HCT116 (cell line): Measurements from ENCODE around the gene KLF11. TPM values are rescaled to one million over a fixed set of nuclear protein-coding genes. Genes with fewer than 3 reads are reported as not detected.

ENCODE experiments used
- ATAC-seq: fragments of 200-7000 bp; cut with Tn5 transposase; 2 replicates; pipeline ENCODE4 v1.9.1; 2020; ENCODE audit warnings: mild to moderate bottlenecking, moderate library complexity
- BruUV-seq: library from RNA; stranded (reverse); fragments of 400-500 nt; replicated peaks from 2 replicates; lab custom pipeline; 2021; lab: Mats Ljungman, UMichigan
- CTCF ChIA-PET: fragments of 300-600 bp; sonication (Branson Sonifier 250); formaldehyde crosslinking; loops from one replicate; lab custom pipeline; 2021; ENCODE audit warnings: antibody characterized with exemption; lab: Charles Lee
- POLR2A ChIA-PET: fragments of 300-600, 350-600 bp; sonication (Branson Sonifier 250); formaldehyde crosslinking; loops from one replicate; lab custom pipeline; 2021; ENCODE audit warnings: antibody characterized with exemption; lab: Charles Lee
- RAD21 ChIA-PET, 2 experiments: fragments of 300-600 bp; sonication (Branson Sonifier 250); formaldehyde crosslinking; loops; one replicate each; lab custom pipeline; 2023; ENCODE audit warnings: low total read pairs in 2 of 2; ENCODE audit not compliant: uncharacterized antibody in 2 of 2, unreplicated experiment in 2 of 2, low non-redundant PET in 1 of 2; lab: Charles Lee
- DNase-seq: peaks from one replicate; pipeline ENCODE4 v3.0.0-alpha.2; 2010; ENCODE audit warnings: low read depth, low spot score
- H2AFZ ChIP-seq: fragments of 200-600 bp; shearing (Covaris generic), sonication (generic); 2 replicates; pipeline ENCODE4 v1.6.1; 2017; ENCODE audit warnings: low read depth, mixed run types, mixed read lengths, antibody characterized with exemption, low read length; ENCODE audit not compliant: poor library complexity, severe bottlenecking
- H3K27ac ChIP-seq: 2 replicates; pipeline ENCODE4 v1.5.1; 2012; ENCODE audit warnings: low read depth, low read length
- H3K27me3 ChIP-seq: fragments of 200-600 bp; sonication (generic); 2 replicates; pipeline ENCODE4 v1.6.1; 2016; ENCODE audit warnings: mixed run types, low read length, mixed read lengths; ENCODE audit not compliant: insufficient read depth
- H3K36me3 ChIP-seq, 2 experiments: fragments of 200-500 bp in 1 of 2; fragments of 200-600 bp in 1 of 2; sonication (Bioruptor generic) in 1 of 2; sonication (generic) in 1 of 2; 2 replicates each; pipeline versions ENCODE4 v1.5.1 to v1.6.1; 2014 to 2016; ENCODE audit warnings: low read length in 2 of 2, inconsistent platforms in 1 of 2, mixed read lengths in 1 of 2, mixed run types in 1 of 2; ENCODE audit not compliant: insufficient read depth in 2 of 2, control insufficient read depth in 1 of 2
- H3K4me1 ChIP-seq, 2 experiments: fragments of 200-600 bp in 1 of 2; sonication (generic) in 1 of 2; 2 replicates each; pipeline versions ENCODE4 v1.5.1 to v1.6.1; 2012 to 2017; ENCODE audit warnings: low read length in 2 of 2, inconsistent platforms in 1 of 2, mild to moderate bottlenecking in 1 of 2, mixed read lengths in 1 of 2, mixed run types in 1 of 2, moderate library complexity in 1 of 2; ENCODE audit not compliant: insufficient read depth in 2 of 2, control insufficient read depth in 1 of 2
- H3K4me2 ChIP-seq: fragments of 200-600 bp; sonication (generic); 2 replicates; pipeline ENCODE4 v1.6.1; 2017; ENCODE audit warnings: mixed run types, low read length, mixed read lengths
- H3K4me3 ChIP-seq, 2 experiments: fragments of 200-600 bp in 1 of 2; sonication (generic) in 1 of 2; replicated peaks in 1 of 2; 2 replicates each; pipeline ENCODE4 v1.5.1; 2011 to 2016; ENCODE audit warnings: low read length in 2 of 2, control low read depth in 1 of 2, low read depth in 1 of 2, mild to moderate bottlenecking in 1 of 2, mixed read lengths in 1 of 2, mixed run types in 1 of 2
- H3K79me2 ChIP-seq: fragments of 200-600 bp; sonication (generic); 2 replicates; pipeline ENCODE4 v1.6.1; 2017; ENCODE audit warnings: mild to moderate bottlenecking, mixed run types, low read length, moderate library complexity, mixed read lengths; ENCODE audit not compliant: insufficient read depth
- H3K9ac ChIP-seq: fragments of 200-600 bp; sonication (generic); 2 replicates; pipeline ENCODE4 v1.6.1; 2016; ENCODE audit warnings: low read length, mixed read lengths
- H3K9me2 ChIP-seq: fragments of 200-600 bp; sonication (generic), shearing (Covaris generic); 2 replicates; pipeline ENCODE4 v1.6.1; 2017; ENCODE audit warnings: mixed run types, mild to moderate bottlenecking, moderate library complexity; ENCODE audit not compliant: insufficient read depth
- H3K9me3 ChIP-seq, 2 experiments: fragments of 200-500 bp in 1 of 2; fragments of 200-600 bp in 1 of 2; sonication (Bioruptor generic) in 1 of 2; sonication (generic) in 1 of 2; 2 replicates each; pipeline ENCODE4 v1.6.1; 2014 to 2017; ENCODE audit warnings: low read length in 2 of 2, mixed read lengths in 2 of 2, inconsistent platforms in 1 of 2, low read depth in 1 of 2, mild to moderate bottlenecking in 1 of 2, mixed run types in 1 of 2, moderate library complexity in 1 of 2; ENCODE audit not compliant: control insufficient read depth in 1 of 2, insufficient read depth in 1 of 2
- H4K20me1 ChIP-seq: fragments of 200-600 bp; sonication (generic), shearing (Covaris generic); 2 replicates; pipeline ENCODE4 v1.6.1; 2017; ENCODE audit warnings: mixed run types, mild to moderate bottlenecking, moderate library complexity; ENCODE audit not compliant: insufficient read depth
- EZH2phosphoT487 ChIP-seq: fragments of 200-600 bp; IDR thresholded peaks from 2 replicates; pipeline ENCODE4 v1.6.1; 2018; ENCODE audit warnings: antibody characterized with exemption, borderline replicate concordance
- POLR2AphosphoS5 ChIP-seq: IDR thresholded peaks from 2 replicates; pipeline ENCODE4 v1.6.1; 2011; ENCODE audit warnings: mild to moderate bottlenecking, low read depth, low read length, moderate library complexity
- RAD21 ChIP-seq: IDR thresholded peaks from 2 replicates; pipeline ENCODE4 v1.6.1; 2012; ENCODE audit warnings: low read depth, mild to moderate bottlenecking
- REST ChIP-seq: IDR thresholded peaks from 2 replicates; pipeline ENCODE4 v1.6.1; 2012; ENCODE audit warnings: low read depth
- ZBTB33 ChIP-seq: IDR thresholded peaks from 2 replicates; pipeline ENCODE4 v1.6.1; 2011; ENCODE audit warnings: mild to moderate bottlenecking, low read length, moderate library complexity; ENCODE audit not compliant: insufficient replicate concordance; ENCODE audit errors: extremely low read depth
- ZFX ChIP-seq: fragments of 450-650 bp; IDR thresholded peaks from 2 replicates; pipeline ENCODE4 v1.6.1; 2017
- intact Hi-C: fragments of 100-400 bp; cut with micrococcal nuclease; formaldehyde crosslinking; loops from 2 replicates; pipeline ENCODE4 v1.10.0; 2022
- total RNA-seq: library from RNA; stranded (reverse); gene quantifications from one replicate; pipeline ENCODE4 v1.2.1, GENCODE V29; 2021; ENCODE audit not compliant: unreplicated experiment

The KLF11 gene
- total RNA-seq, 1 experiment from 2014 or later, result 9.0 TPM

GRCh38 chr2:10041711-10042110 lies 1.6 kb upstream of the KLF11 start:
- Histone ChIP-seq H3K9me3 (peaks cover 4 to 8% of the 10 kb centered on the region in 2 experiments; a peak in 1 of 4 replicates), H3K4me3 (no peak overlapping the region), H3K27ac (no peak overlapping the region), H3K9me2 (no peaks in the 10 kb centered on the region), H4K20me1 (no peaks in the 10 kb centered on the region)
- RAD21 ChIA-PET, result no interaction called here
- no TSS peak for BruUV-seq
- intact Hi-C loops, result loop anchor here (10.0 kb wide), 1 partner anchor 487 kb away; the partner anchor contains the start of gene ADAM17
- TF ChIP-seq POLR2AphosphoS5 (no peak), EZH2phosphoT487 (no peak), RAD21 (no peak), ZBTB33 (no peak), REST (no peak), ZFX (no peak)
- TF ChIP-seq, all 23 proteins: peak for 0
- Histone ChIP-seq H2AFZ (no peak overlapping the region), H3K9ac (no peak overlapping the region), H3K79me2 (no peaks in the 10 kb centered on the region), H3K36me3 (no peaks in the 10 kb centered on the region), H3K27me3 (no peaks in the 10 kb centered on the region), H3K4me2 (no peak overlapping the region), H3K4me1 (peaks cover 3 to 26% of the 10 kb centered on the region in 2 experiments; a peak in 2 of 4 replicates)
- POLR2A ChIA-PET, result no interaction called here
- CTCF ChIA-PET, result no interaction called here
- DNase-seq (no peak), ATAC-seq (no peak)
